Heart right ventricle (tissue), 16 donors: ENCODE results near the gene GRXCR1. TPM values are rescaled to one million over a fixed set of nuclear protein-coding genes. Genes with fewer than 3 reads are reported as not detected.

ENCODE experiments used
- ATAC-seq, 8 donors: fragments of 200-7000 bp; cut with Tn5 transposase; one replicate each; pipeline ENCODE4 v1.9.1; 2020; ENCODE audit warnings: mild to moderate bottlenecking in 8 of 8, moderate library complexity in 8 of 8, moderate number of reproducible peaks in 1 of 8
- DNase-seq, 2 donors: peaks; one replicate each; pipeline ENCODE4 v3.0.0-alpha.2; 2020
- H3K27ac ChIP-seq, 10 donors: fragments of 200-600 bp; sonication (generic) in 2 of 10; one replicate each; pipeline versions ENCODE4 v1.5.0 to v1.8.0; 2020 to 2022; ENCODE audit warnings: mild to moderate bottlenecking in 3 of 10
- H3K27me3 ChIP-seq, 7 donors: fragments of 200-600 bp; one replicate each; pipeline ENCODE4 v1.8.0; 2021 to 2022; ENCODE audit warnings: mild to moderate bottlenecking in 2 of 7
- H3K36me3 ChIP-seq, 9 donors: fragments of 200-600 bp; sonication (generic) in 1 of 9; one replicate each; pipeline versions ENCODE4 v1.5.0 to v1.8.0; 2020 to 2022; ENCODE audit warnings: mild to moderate bottlenecking in 2 of 9
- H3K4me1 ChIP-seq, 9 donors: fragments of 200-600 bp; sonication (generic) in 1 of 9; one replicate each; pipeline versions ENCODE4 v1.5.0 to v1.8.0; 2020 to 2022; ENCODE audit warnings: mild to moderate bottlenecking in 4 of 9
- H3K4me3 ChIP-seq, 10 donors: fragments of 200-600 bp; sonication (generic) in 2 of 10; one replicate each; pipeline versions ENCODE4 v1.5.0 to v1.8.0; 2020 to 2022; ENCODE audit warnings: mild to moderate bottlenecking in 7 of 10, moderate library complexity in 2 of 10
- H3K9me3 ChIP-seq, 11 donors: fragments of 200-600 bp in 10 of 11; sonication (generic) in 2 of 11; one replicate each; pipeline versions ENCODE4 v1.5.0 to v1.8.0; 2013 to 2022; ENCODE audit warnings: mild to moderate bottlenecking in 2 of 11, control low read depth in 1 of 11, moderate library complexity in 1 of 11
- WGBS, 2 donors: extraction: QIAGEN DNeasy Blood & Tissue Kit; methylation state at CpG; one replicate each; pipeline ENCODE4 v1.1.7; 2013; ENCODE audit warnings: inconsistent platforms in 1 of 2; 5-methylcytosine and 5-hydroxymethylcytosine counted together
- intact Hi-C, 10 donors: fragments of 100-400 bp; cut with DNase I; formaldehyde crosslinking; loops; one replicate each; pipeline versions ENCODE4 v1.11.1 to v1.14.2; 2022
- polyA plus RNA-seq, 2 donors: library from polyadenylated mRNA; stranded (reverse); fragments of 200-250 nt; gene quantifications; one replicate each; pipeline ENCODE4 v1.2.3, GENCODE V29; 2013
- total RNA-seq, 10 donors: library from RNA; stranded (reverse); fragmentation: NEBNext Ultra II Directional in 3 of 10; extraction: Animal tissue kit (Norgen Biotek cat#: 25700) in 3 of 10; gene quantifications; one replicate each; pipeline versions ENCODE4 v1.2.1 to v1.2.4, GENCODE V29; 2021 to 2023
- TF ChIP-seq, protein P1 (sequence below), 9 donors: fragments of 200-600 bp; sonication (generic) in 2 of 9; IDR thresholded peaks; one replicate each; pipeline versions ENCODE4 v1.5.0 to v1.8.0; 2021 to 2022; ENCODE audit warnings: antibody characterized with exemption in 9 of 9, mild to moderate bottlenecking in 5 of 9, moderate library complexity in 1 of 9
- donor health status: Arrhythmogenic right ventricular cardiomyopathy.
- donor health status: ischemic (EF 13 %, LVEDD 7.1; RV severe dilation, severe dysfunction).
- donor health status: healthy with polysubstance abuse.
- donor health status: DM: no; HTN: yes; CAD: no.
- donor health status: DM: no; HTN: no; CAD: no.
- donor health status: ischemic (EF 25% LVEDD 6.9; RV normal size, moderate dysfunction).
- donor health status: ischemic (EF 25% LVEDD 5.7; RV mildly dilated, moderate dysfunction).
- donor health status: healthy.
- donor health status: DM: yes; HTN: yes; CAD: no.
- donor health status: Ischemic cardiomyopathy.
- donor health status: ischemic (EF 35%, LVEDD 5.7; RV mildly dilated, moderate dysfunction).
- donor health status: nonischemic (EF 11% LVEDD 7.7; RV severe dilation, severe dysfunction).
- donor health status: DM: yes; HTN: yes; CAD: no.
- donor health status: PGD.
- donor health status: ischemic (EF 29% LVEDD 5.4; RV normal size, mild dysfunction).
- donor health status: nonischemic (EF 23%, LVEDD 6.1; RV moderate dilation, normal function).

GRXCR1 gene
- total and polyA plus RNA-seq, 12 donors, result not detected

DNA sequence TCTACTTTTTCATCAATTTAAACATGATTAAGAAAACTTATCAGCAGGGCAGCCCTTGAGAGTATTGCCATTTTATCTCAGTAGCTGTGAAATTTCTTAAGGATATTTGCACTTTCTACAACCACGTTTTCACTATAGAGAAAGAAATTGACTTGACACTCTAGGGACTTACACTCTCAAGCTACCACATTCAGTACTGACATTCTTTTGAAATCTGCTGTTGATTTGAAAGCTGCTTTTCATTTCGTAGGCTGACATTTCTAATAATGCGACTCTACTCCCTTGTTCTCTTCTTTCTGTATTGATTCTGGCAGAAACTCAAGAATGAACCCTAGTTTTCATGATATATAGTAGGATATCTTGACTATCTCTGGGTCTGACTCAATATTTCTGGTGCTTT, 13.7 kb upstream of the GRXCR1 start:
- H3K4me3 ChIP-seq, result no peak overlapping the region
- peaks cover 0 to 14% (median 0%) of the 10 kb centered on the region in 7 donors for H3K27me3 ChIP-seq
- intact Hi-C loops, result no loop called here
- ATAC-seq, result no peak
- H3K27ac ChIP-seq, result no peak overlapping the region
- WGBS, 2 donors, result 57 to 60% methylated on average over 3 of the region's 3 CpGs
- TF ChIP-seq, protein P1, sequence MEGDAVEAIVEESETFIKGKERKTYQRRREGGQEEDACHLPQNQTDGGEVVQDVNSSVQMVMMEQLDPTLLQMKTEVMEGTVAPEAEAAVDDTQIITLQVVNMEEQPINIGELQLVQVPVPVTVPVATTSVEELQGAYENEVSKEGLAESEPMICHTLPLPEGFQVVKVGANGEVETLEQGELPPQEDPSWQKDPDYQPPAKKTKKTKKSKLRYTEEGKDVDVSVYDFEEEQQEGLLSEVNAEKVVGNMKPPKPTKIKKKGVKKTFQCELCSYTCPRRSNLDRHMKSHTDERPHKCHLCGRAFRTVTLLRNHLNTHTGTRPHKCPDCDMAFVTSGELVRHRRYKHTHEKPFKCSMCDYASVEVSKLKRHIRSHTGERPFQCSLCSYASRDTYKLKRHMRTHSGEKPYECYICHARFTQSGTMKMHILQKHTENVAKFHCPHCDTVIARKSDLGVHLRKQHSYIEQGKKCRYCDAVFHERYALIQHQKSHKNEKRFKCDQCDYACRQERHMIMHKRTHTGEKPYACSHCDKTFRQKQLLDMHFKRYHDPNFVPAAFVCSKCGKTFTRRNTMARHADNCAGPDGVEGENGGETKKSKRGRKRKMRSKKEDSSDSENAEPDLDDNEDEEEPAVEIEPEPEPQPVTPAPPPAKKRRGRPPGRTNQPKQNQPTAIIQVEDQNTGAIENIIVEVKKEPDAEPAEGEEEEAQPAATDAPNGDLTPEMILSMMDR (IDR thresholded peaks at IDR 0.05), result no peak
- H3K9me3 ChIP-seq, result peaks cover 0 to under 1% (median 0%) of the 10 kb centered on the region in 11 donors
- DNase-seq, result no peak
- no peaks in the 10 kb centered on the region for H3K36me3 ChIP-seq
- H3K4me1 ChIP-seq, result no peaks in the 10 kb centered on the region

DNA sequence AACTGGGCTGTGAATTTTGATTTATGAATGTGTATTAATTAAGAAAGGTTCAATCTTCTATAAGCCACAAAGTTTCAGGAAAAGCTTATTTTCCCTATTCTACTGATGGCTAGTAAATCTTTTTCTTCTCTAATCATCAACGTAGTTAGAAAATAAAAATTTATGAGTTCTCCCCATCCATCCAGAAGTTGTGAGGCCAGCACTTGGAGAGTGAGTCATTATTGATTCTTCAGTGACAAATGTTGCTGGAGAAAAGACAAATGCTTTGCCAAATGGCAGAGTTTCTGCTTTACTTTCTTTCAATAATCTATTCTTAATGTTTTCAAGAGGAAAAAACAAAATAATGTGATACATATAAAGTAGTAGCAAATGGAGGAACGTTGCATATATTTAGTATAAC, 11.3 kb upstream of the GRXCR1 start:
- no peak overlapping the region for H3K4me3 ChIP-seq
- H3K27me3 ChIP-seq, result peaks cover 0 to 20% (median 0%) of the 10 kb centered on the region in 7 donors
- intact Hi-C loops, result no loop called here
- H3K4me1 ChIP-seq, result no peaks in the 10 kb centered on the region
- TF ChIP-seq, protein P1 (IDR thresholded peaks at IDR 0.05), result no peak
- 61 to 64% methylated on average over 2 of the region's 2 CpGs for WGBS, 2 donors
- H3K9me3 ChIP-seq, result peaks cover 0 to 19% (median 0%) of the 10 kb centered on the region in 11 donors
- no peak overlapping the region for H3K27ac ChIP-seq
- DNase-seq (no peak), ATAC-seq (no peak)
- H3K36me3 ChIP-seq, result no peaks in the 10 kb centered on the region

GRCh38 chr4:42891644-42892043, 869 bp upstream of the GRXCR1 start:
- 55 to 59% methylated on average over 2 of the region's 2 CpGs for WGBS, 2 donors

GRCh38 chr4:42895452-42895851, 2.9 kb downstream of the GRXCR1 start:
- H3K4me1 ChIP-seq, result no peaks in the 10 kb centered on the region
- H3K27me3 ChIP-seq, result peaks cover 0 to 4% (median 0%) of the 10 kb centered on the region in 7 donors
- no peak overlapping the region for H3K4me3 ChIP-seq
- TF ChIP-seq, protein P1 (IDR thresholded peaks at IDR 0.05), result no peak
- ATAC-seq, result no peak
- no peaks in the 10 kb centered on the region for H3K9me3 ChIP-seq
- intact Hi-C loops, result no loop called here
- H3K36me3 ChIP-seq, result no peaks in the 10 kb centered on the region
- no peak overlapping the region for H3K27ac ChIP-seq
- no peak for DNase-seq

More at GRCh38 chr4:42891644-42892043, 869 bp upstream of the GRXCR1 start:
- TF ChIP-seq, protein P1 (IDR thresholded peaks at IDR 0.05), result no peak
- Histone ChIP-seq H3K4me3 (no peak overlapping the region), H3K4me1 (no peaks in the 10 kb centered on the region), H3K9me3 (peaks cover 0 to 23% (median 3%) of the 10 kb centered on the region in 11 donors), H3K36me3 (no peaks in the 10 kb centered on the region), H3K27ac (no peak overlapping the region), H3K27me3 (peaks cover 0 to 4% (median 0%) of the 10 kb centered on the region in 7 donors)
- intact Hi-C loops, result no loop called here
- no peak for DNase-seq
- no peak for ATAC-seq
